ENCODE results near the gene PLEKHG3. TPM values are rescaled to one million over a fixed set of nuclear protein-coding genes. Genes with fewer than 3 reads are reported as not detected.

The PLEKHG3 gene
- total RNA-seq, 2 donors from 2014 or later = 2.4 to 8.8 TPM

DNA sequence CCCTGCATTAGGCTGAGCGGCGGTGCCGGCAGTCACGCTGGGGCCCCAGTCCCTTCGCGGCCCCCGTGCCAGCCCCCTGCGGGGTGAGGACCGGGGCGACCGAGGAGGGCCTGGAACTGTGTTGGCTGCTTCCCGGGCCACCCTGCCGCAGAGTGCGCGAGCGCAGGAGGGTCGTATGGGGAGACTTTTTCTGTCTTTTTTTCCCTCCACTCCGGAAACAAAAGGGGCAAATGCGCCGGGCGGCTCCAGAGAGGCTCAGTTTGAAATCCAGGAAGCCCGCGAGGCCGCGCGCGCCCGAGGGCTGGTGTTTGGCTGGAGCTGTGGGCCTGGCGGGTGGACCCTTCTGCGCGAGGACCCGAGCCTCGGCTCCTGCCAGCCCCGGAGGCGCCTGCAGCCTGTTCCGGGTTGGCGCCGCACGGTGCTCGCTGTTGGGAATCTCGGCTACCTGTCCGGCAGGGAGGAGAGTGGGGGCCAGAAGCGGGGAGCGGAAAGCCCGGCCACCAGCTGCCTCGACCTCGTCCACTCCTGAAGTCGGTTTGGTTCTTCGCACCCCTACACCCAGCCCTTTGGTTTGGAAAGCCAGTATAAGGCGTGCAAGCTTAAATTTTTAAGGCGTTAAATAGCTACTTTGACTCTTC lies 638 bp downstream of the PLEKHG3 start:
- Mint-ChIP-seq H3K27ac (no peak overlapping the region), H3K9me3 (no peaks in the 10 kb centered on the region), H3K27me3 (ENCODE audit: low read depth) (peaks cover 49% of the 10 kb centered on the region), H3K4me3 (peak overlapping the region; percentile 72 to 80), H3K4me1 (ENCODE audit: low read depth) (peaks cover 37% of the 10 kb centered on the region), H3K36me3 (ENCODE audit: insufficient read depth in 2 of 2) (peaks cover 0 to 1% of the 10 kb centered on the region in 2 donors)
- DNase-seq = peak in 1 of 2 donors; percentile 27
- peak; percentile 19 to 40 for ATAC-seq (replicated peaks in 1 of 2)

GRCh38 chr14:64705381-64706118 lies 1.3 kb downstream of the PLEKHG3 start:
- peaks cover 49% of the 10 kb centered on the region for H3K27me3 Mint-ChIP-seq (ENCODE audit: low read depth)
- H3K36me3 Mint-ChIP-seq (ENCODE audit: insufficient read depth in 2 of 2) = peaks cover 0 to 1% of the 10 kb centered on the region in 2 donors
- H3K9me3 Mint-ChIP-seq = no peaks in the 10 kb centered on the region
- ATAC-seq (replicated peaks in 1 of 2) (no peak), DNase-seq (peak in 1 of 2 donors; percentile 27)
- H3K27ac Mint-ChIP-seq = peak overlapping the region; percentile 71
- H3K4me1 Mint-ChIP-seq (ENCODE audit: low read depth) = peaks cover 37% of the 10 kb centered on the region
- peak overlapping the region; percentile 72 to 80 for H3K4me3 Mint-ChIP-seq

DNA sequence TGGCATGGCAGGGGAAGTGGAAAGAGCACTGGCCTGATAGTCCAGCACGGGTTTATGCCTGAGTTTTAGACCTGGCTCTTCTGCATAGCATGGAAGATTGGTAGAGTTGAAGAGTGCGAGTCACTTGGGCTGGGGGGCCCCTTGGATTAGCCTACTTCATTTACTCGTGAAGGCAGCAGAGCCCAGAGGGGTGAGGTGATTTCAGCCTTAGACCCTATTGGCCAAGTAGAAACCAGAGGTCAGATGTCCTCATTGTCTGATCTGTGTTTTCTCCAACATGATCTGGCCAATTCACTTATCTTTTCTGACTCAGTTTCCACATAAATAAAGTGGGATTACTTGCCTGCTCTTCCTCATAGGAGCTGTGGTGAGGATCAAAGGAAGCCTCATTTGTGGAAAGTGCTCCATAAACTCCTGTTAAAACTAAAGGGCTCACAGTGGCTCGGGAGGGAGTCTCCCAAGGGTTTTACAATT lies 1.9 kb downstream of the PLEKHG3 start:
- no peak for DNase-seq
- peak overlapping the region; percentile 71 for H3K27ac Mint-ChIP-seq
- H3K27me3 Mint-ChIP-seq (ENCODE audit: low read depth) = peaks cover 49% of the 10 kb centered on the region

GRCh38 chr14:64706593-64707193 lies 2.5 kb downstream of the PLEKHG3 start:
- DNase-seq = no peak
- Mint-ChIP-seq H3K4me3 (no peak overlapping the region), H3K4me1 (ENCODE audit: low read depth) (peaks cover 37% of the 10 kb centered on the region), H3K36me3 (ENCODE audit: insufficient read depth in 2 of 2) (peaks cover 0 to 1% of the 10 kb centered on the region in 2 donors), H3K27ac (no peak overlapping the region), H3K9me3 (no peaks in the 10 kb centered on the region), H3K27me3 (ENCODE audit: low read depth) (peaks cover 44% of the 10 kb centered on the region)
- no peak for ATAC-seq (replicated peaks in 1 of 2)

More for the DNA sequence above, 1.9 kb downstream of the PLEKHG3 start:
- Mint-ChIP-seq H3K4me1 (ENCODE audit: low read depth) (peaks cover 37% of the 10 kb centered on the region), H3K36me3 (ENCODE audit: insufficient read depth in 2 of 2) (peaks cover 0 to 1% of the 10 kb centered on the region in 2 donors), H3K9me3 (no peaks in the 10 kb centered on the region), H3K4me3 (peak overlapping the region; percentile 72 to 80)
- ATAC-seq (replicated peaks in 1 of 2) = no peak

GRCh38 chr14:64707661-64708060 lies 3.4 kb downstream of the PLEKHG3 start:
- peak; percentile 48 to 55 for ATAC-seq (replicated peaks in 1 of 2)
- Mint-ChIP-seq H3K27me3 (ENCODE audit: low read depth) (peaks cover 35% of the 10 kb centered on the region), H3K4me1 (ENCODE audit: low read depth) (peaks cover 35% of the 10 kb centered on the region), H3K36me3 (ENCODE audit: insufficient read depth in 2 of 2) (peaks cover 2% of the 10 kb centered on the region in 2 donors), H3K9me3 (peaks cover under 1 to 3% of the 10 kb centered on the region in 2 donors), H3K4me3 (peak overlapping the region; percentile 20 to 71), H3K27ac (no peak overlapping the region)
- DNase-seq = peak in 1 of 2 donors; percentile 19

GRCh38 chr14:64708148-64709004 lies 4.2 kb downstream of the PLEKHG3 start:
- peak; percentile 29 to 54 for ATAC-seq (replicated peaks in 1 of 2)
- Mint-ChIP-seq H3K4me3 (peak overlapping the region; percentile 48 to 71), H3K27ac (peak overlapping the region; percentile 79), H3K4me1 (ENCODE audit: low read depth) (peaks cover 27% of the 10 kb centered on the region), H3K36me3 (ENCODE audit: insufficient read depth in 2 of 2) (peaks cover 6 to 8% of the 10 kb centered on the region in 2 donors), H3K27me3 (ENCODE audit: low read depth) (peaks cover 27% of the 10 kb centered on the region), H3K9me3 (peaks cover 5 to 8% of the 10 kb centered on the region in 2 donors)
- peak in 1 of 2 donors; percentile 13 for DNase-seq

- Mint-ChIP-seq H3K4me1 (ENCODE audit: low read depth) (peaks cover 21% of the 10 kb centered on the region), H3K9me3 (peaks cover 5 to 9% of the 10 kb centered on the region in 2 donors), H3K4me3 (peak overlapping the region; percentile 48 to 71), H3K27ac (peak overlapping the region; percentile 79), H3K27me3 (ENCODE audit: low read depth) (peaks cover 21% of the 10 kb centered on the region), H3K36me3 (ENCODE audit: insufficient read depth in 2 of 2) (peaks cover 6 to 8% of the 10 kb centered on the region in 2 donors)
- ATAC-seq (replicated peaks in 1 of 2) (no peak), DNase-seq (no peak)
Measured at GRCh38 chr14:64709126-64709525, 4.9 kb downstream of the PLEKHG3 start.

DNA sequence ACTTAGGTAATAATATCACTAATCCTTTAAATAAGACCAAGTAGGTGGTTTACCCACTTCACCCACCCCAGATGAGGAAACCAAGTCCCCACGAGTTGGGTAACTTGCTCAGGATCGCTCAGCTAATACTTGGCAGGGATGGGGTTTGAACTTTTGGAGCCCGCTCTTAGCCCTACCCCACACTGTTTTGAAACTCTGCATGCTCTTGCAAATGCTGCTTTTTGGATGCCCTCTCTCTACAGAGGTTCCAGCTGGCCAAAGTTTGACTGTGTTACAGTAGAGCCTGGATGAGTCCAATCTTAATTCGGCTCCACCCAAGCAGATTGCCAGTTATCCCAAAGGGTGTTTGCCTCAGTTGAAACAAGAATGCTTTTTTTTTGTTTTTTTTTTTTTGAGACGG lies 6.8 kb downstream of the PLEKHG3 start:
- Mint-ChIP-seq H3K4me1 (ENCODE audit: low read depth) (peaks cover 21% of the 10 kb centered on the region), H3K27me3 (ENCODE audit: low read depth) (peaks cover 11% of the 10 kb centered on the region), H3K36me3 (ENCODE audit: insufficient read depth in 2 of 2) (peaks cover 9 to 13% of the 10 kb centered on the region in 2 donors), H3K9me3 (peaks cover 7 to 11% of the 10 kb centered on the region in 2 donors), H3K4me3 (no peak overlapping the region), H3K27ac (no peak overlapping the region)
- ATAC-seq (replicated peaks in 1 of 2) (no peak), DNase-seq (no peak)

- Mint-ChIP-seq H3K27me3 (ENCODE audit: low read depth) (peaks cover 9% of the 10 kb centered on the region), H3K36me3 (ENCODE audit: insufficient read depth in 2 of 2) (peaks cover 9 to 13% of the 10 kb centered on the region in 2 donors), H3K4me3 (no peak overlapping the region), H3K9me3 (peaks cover 7 to 11% of the 10 kb centered on the region in 2 donors), H3K27ac (no peak overlapping the region), H3K4me1 (ENCODE audit: low read depth) (peaks cover 13% of the 10 kb centered on the region)
- DNase-seq = no peak
- no peak for ATAC-seq (replicated peaks in 1 of 2)
Measured at GRCh38 chr14:64713677-64714076, 9.5 kb downstream of the PLEKHG3 start.

DNA sequence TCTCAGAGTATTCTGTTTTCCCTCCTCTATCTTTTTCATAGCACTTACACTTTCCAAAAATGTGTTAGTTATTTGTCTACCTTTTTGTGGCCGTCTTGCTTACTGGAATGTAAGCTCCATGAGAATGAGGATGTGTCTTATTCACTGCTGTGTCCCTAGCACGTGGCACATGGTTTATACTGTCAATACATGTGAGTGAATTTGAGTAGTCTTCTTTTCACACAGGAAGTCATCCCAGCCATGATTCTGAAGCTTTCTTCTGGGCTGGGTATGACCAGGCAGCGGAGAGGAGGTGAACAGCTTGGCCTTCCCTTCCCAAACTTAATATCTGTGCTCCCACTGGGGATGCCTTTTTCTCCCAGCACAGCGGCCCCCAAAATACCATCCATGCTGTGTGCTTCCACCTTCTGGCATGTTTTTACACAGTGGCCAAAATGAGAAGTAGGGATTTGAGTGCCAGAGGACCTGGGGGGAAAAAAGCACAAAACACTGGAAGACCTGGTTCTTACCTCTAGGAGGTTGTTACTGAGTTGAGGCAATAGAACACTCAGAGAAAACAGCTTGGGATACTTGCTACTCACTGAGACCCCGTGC lies 10.3 kb downstream of the PLEKHG3 start:
- H3K4me3 Mint-ChIP-seq = no peak overlapping the region
- H3K36me3 Mint-ChIP-seq (ENCODE audit: insufficient read depth in 2 of 2) = peaks cover 9 to 13% of the 10 kb centered on the region in 2 donors
- no peak overlapping the region for H3K27ac Mint-ChIP-seq
- peaks cover 7 to 11% of the 10 kb centered on the region in 2 donors for H3K9me3 Mint-ChIP-seq
- H3K27me3 Mint-ChIP-seq (ENCODE audit: low read depth) = peaks cover under 1% of the 10 kb centered on the region
- DNase-seq = no peak
- no peak for ATAC-seq (replicated peaks in 1 of 2)
- peaks cover 6% of the 10 kb centered on the region for H3K4me1 Mint-ChIP-seq (ENCODE audit: low read depth)

DNA sequence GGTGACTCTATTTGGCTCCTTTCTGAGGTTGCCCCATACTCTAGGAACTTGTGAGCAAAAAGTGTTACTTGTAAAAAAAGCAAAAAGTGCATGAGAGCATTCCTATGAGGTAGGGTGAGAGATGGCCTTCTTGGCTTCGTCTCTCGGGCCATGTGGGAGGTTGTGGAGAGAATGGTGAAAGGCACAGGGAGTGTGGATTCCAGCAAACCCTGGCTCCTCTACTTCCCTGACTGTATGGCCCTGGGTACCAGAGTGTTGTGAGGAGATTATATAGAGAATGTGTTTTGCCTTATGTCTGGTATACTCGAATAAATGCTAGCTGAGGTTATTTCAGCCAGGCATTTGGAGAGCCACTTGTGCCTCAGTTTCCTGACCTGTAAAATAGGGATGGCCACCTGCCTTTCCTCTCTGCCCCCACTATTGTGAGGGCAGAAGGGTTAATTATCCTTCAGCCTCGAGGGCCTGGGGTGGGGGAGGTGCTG lies 11.0 kb downstream of the PLEKHG3 start:
- DNase-seq = no peak
- Mint-ChIP-seq H3K36me3 (ENCODE audit: insufficient read depth in 2 of 2) (peaks cover 9 to 13% of the 10 kb centered on the region in 2 donors), H3K4me3 (no peak overlapping the region), H3K27me3 (ENCODE audit: low read depth) (no peaks in the 10 kb centered on the region), H3K9me3 (peaks cover 7 to 11% of the 10 kb centered on the region in 2 donors), H3K4me1 (ENCODE audit: low read depth) (peaks cover 6% of the 10 kb centered on the region), H3K27ac (peak overlapping the region; percentile 22)
- ATAC-seq (replicated peaks in 1 of 2) = no peak
